Measurements from ENCODE around the gene GIMAP1. TPM values are rescaled to one million over a fixed set of nuclear protein-coding genes. Genes with fewer than 3 reads are reported as not detected.

GIMAP1 gene
- total RNA-seq, 4 donors from 2014 or later, result 6.6 to 13.0 (median 8.5) TPM

DNA sequence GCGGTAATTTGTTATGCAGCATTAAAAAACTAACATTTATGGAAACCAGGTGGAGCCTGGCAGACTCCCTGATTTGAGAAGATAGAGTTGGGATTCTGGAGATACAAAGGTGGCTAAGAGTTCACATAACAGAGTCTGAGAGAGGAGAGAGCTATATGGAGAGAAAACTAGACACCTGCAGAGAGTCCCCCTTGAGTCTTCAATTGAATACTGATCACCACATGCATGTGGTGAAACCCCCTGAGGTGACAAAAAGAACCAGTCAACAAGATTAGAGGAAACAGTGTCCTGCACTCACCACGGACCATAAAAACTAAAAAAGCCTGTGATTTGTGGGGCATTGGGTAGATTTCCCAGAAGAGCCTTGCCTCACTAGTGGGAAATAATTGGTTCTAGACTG is 20.8 kb upstream of the GIMAP1 start:
- no peaks in the 10 kb centered on the region for H3K27me3 ChIP-seq
- no peaks in the 10 kb centered on the region for H3K4me1 ChIP-seq
- 39% methylated on average over 2 of the region's 2 CpGs for WGBS
- no peak overlapping the region for H3K4me3 ChIP-seq
- no peak for DNase-seq (ENCODE audit: extremely low spot score)
- TF ChIP-seq, protein P1, sequence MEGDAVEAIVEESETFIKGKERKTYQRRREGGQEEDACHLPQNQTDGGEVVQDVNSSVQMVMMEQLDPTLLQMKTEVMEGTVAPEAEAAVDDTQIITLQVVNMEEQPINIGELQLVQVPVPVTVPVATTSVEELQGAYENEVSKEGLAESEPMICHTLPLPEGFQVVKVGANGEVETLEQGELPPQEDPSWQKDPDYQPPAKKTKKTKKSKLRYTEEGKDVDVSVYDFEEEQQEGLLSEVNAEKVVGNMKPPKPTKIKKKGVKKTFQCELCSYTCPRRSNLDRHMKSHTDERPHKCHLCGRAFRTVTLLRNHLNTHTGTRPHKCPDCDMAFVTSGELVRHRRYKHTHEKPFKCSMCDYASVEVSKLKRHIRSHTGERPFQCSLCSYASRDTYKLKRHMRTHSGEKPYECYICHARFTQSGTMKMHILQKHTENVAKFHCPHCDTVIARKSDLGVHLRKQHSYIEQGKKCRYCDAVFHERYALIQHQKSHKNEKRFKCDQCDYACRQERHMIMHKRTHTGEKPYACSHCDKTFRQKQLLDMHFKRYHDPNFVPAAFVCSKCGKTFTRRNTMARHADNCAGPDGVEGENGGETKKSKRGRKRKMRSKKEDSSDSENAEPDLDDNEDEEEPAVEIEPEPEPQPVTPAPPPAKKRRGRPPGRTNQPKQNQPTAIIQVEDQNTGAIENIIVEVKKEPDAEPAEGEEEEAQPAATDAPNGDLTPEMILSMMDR (IDR thresholded peaks at IDR 0.05), result no peak
- TF ChIP-seq POLR2AphosphoS5 (IDR thresholded peaks at IDR 0.05) (no peak), POLR2A (IDR thresholded peaks at IDR 0.05; ENCODE audit: low read depth) (no peak), EP300 (IDR thresholded peaks at IDR 0.05) (no peak)
- H3K36me3 ChIP-seq, result peaks cover 0 to 7% (median 6%) of the 10 kb centered on the region in 4 donors
- H3K9me3 ChIP-seq, result peaks cover 0 to 21% (median 16%) of the 10 kb centered on the region in 4 donors
- intact Hi-C loops (cut with DNase I), result no loop called here
- H3K27ac ChIP-seq (replicated peaks in 1 of 4), result no peak overlapping the region

DNA sequence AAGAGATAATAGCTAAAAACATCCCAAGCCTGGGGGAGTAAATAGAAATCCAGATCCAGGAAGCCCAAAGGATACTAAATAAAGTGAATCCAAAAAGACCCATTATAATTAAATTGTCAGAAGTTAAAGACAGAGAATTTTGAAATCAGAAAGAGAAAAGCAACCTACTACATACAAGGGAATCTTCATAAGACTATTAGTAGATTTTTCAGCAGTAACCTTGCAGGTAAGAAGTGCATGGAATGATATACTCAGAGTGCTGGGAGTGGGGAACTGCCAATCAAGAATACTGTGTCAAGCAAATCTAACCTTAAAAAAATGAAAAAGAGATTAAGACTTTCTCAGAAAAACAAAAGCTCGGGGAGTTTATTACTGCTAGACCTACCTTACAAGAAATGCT is 13.2 kb upstream of the GIMAP1 start:
- no peak overlapping the region for H3K27ac ChIP-seq (replicated peaks in 1 of 4)
- 88% methylated on average over 1 of the region's 1 CpG for WGBS
- H3K9me3 ChIP-seq, result peaks cover 0 to 63% (median 56%) of the 10 kb centered on the region in 4 donors
- DNase-seq (ENCODE audit: extremely low spot score), result no peak
- TF ChIP-seq POLR2A (IDR thresholded peaks at IDR 0.05; ENCODE audit: low read depth), result no peak
- no peak for TF ChIP-seq EP300 (IDR thresholded peaks at IDR 0.05)
- no peak for TF ChIP-seq POLR2AphosphoS5 (IDR thresholded peaks at IDR 0.05)
- TF ChIP-seq, protein P1 (IDR thresholded peaks at IDR 0.05), result no peak
- H3K27me3 ChIP-seq, result no peaks in the 10 kb centered on the region
- no peaks in the 10 kb centered on the region for H3K4me1 ChIP-seq
- intact Hi-C loops (cut with DNase I), result no loop called here
- no peak overlapping the region for H3K4me3 ChIP-seq
- H3K36me3 ChIP-seq, result no peaks in the 10 kb centered on the region

DNA sequence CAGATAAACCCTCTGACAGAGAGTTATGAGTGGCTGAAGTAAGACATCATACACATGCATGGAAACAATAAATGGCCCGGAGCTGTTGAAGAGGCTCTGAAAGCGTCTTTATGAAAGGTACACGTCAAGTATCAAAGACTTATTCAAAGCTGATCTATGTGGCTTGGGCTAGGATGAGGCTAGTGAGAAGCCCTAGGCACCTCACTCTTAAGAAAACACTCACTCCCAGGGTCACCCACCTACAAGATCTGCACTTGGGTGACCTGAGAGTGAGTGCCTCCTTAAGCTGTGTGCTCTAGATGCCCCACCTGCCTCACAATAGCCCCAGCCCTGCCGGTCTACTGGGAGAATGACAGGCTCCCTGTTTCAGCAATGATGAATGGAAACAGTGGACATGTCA is 1.1 kb upstream of the GIMAP1 start:
- Histone ChIP-seq H3K9me3 (peaks cover 0 to 18% (median 7%) of the 10 kb centered on the region in 4 donors), H3K27me3 (peaks cover 0 to 1% (median 0%) of the 10 kb centered on the region in 4 donors), H3K36me3 (peaks cover 0 to 11% (median 3%) of the 10 kb centered on the region in 4 donors), H3K4me1 (peaks cover 0 to 5% (median 2%) of the 10 kb centered on the region in 4 donors), H3K27ac (replicated peaks in 1 of 4) (peak overlapping the region; percentile 34 to 72 (median 51)), H3K4me3 (no peak overlapping the region)
- no peak for DNase-seq (ENCODE audit: extremely low spot score)
- intact Hi-C loops (cut with DNase I), result no loop called here
- TF ChIP-seq POLR2AphosphoS5 (IDR thresholded peaks at IDR 0.05), result no peak
- TF ChIP-seq EP300 (IDR thresholded peaks at IDR 0.05), result no peak
- no peak for TF ChIP-seq POLR2A (IDR thresholded peaks at IDR 0.05; ENCODE audit: low read depth)
- 65% methylated on average over 4 of the region's 4 CpGs for WGBS

DNA sequence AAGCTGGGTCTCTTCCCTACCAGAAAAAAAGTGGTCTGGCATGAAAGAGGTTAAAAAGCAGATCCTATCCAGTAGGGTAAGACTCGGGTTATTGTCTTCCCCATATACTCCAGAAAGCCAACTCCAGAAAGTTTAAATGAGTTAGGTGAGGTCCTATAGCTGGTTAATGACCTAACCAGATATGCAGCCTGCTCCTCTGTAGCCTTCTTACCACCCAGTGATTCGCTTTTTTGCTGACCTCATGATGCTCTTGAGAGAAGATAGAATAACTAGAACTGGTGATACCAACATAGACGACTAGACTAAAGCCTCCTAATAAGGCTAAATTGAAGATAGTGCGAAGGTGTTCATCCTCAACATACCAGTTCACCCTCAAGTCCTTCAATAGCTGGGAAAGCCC is 675 bp upstream of the GIMAP1 start:
- no peak for TF ChIP-seq POLR2A (IDR thresholded peaks at IDR 0.05; ENCODE audit: low read depth)
- TF ChIP-seq POLR2AphosphoS5 (IDR thresholded peaks at IDR 0.05), result no peak
- WGBS, result 48% methylated on average over 4 of the region's 4 CpGs
- H3K4me1 ChIP-seq, result peaks cover 0 to 5% (median 2%) of the 10 kb centered on the region in 4 donors
- intact Hi-C loops (cut with DNase I), result no loop called here
- H3K9me3 ChIP-seq, result peaks cover 0 to 18% (median 7%) of the 10 kb centered on the region in 4 donors
- peaks cover 0 to 15% (median 5%) of the 10 kb centered on the region in 4 donors for H3K36me3 ChIP-seq
- peak overlapping the region; percentile 44 to 60 (median 48) for H3K4me3 ChIP-seq
- DNase-seq (ENCODE audit: extremely low spot score), result no peak
- H3K27ac ChIP-seq (replicated peaks in 1 of 4), result peak overlapping the region; percentile 34 to 72 (median 51)
- peaks cover 0 to 5% (median 0%) of the 10 kb centered on the region in 4 donors for H3K27me3 ChIP-seq

DNA sequence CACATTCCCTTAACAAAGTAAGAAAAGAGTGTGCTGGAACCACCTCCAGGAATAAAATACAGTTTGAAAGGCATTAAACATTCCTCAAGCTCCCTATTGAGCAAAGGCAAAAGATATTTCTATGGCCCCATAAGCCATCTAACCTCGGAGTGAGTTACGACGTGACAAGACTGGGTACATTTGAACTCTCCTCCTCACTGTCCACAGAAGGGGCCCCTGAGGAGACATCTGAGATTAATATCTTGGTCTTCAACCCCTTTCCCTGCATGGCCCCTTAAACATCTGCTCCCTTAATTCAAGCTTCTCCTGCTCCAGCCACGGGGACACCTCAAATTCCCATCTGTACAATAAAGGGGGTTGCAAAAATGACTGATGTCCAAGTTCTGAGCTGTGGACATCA is 526 bp downstream of the GIMAP1 start:
- Histone ChIP-seq H3K4me3 (peak overlapping the region; percentile 44 to 60 (median 48)), H3K27me3 (peaks cover 0 to 5% (median 0%) of the 10 kb centered on the region in 4 donors), H3K4me1 (peaks cover 0 to 5% (median 2%) of the 10 kb centered on the region in 4 donors), H3K27ac (replicated peaks in 1 of 4) (peak overlapping the region; percentile 48 to 72 (median 58)), H3K9me3 (peaks cover 0 to 17% (median 7%) of the 10 kb centered on the region in 4 donors), H3K36me3 (peaks cover 0 to 20% (median 5%) of the 10 kb centered on the region in 4 donors)
- WGBS, result 42% methylated on average over 4 of the region's 4 CpGs
- TF ChIP-seq, protein P1 (IDR thresholded peaks at IDR 0.05), result no peak
- TF ChIP-seq POLR2AphosphoS5 (IDR thresholded peaks at IDR 0.05) (no peak), POLR2A (IDR thresholded peaks at IDR 0.05; ENCODE audit: low read depth) (no peak), EP300 (IDR thresholded peaks at IDR 0.05) (no peak)
- intact Hi-C loops (cut with DNase I), result no loop called here
- DNase-seq (ENCODE audit: extremely low spot score), result no peak
